Small intestine (tissue), 7 donors: ENCODE data around the gene TRA2A. TPM values are rescaled to one million over a fixed set of nuclear protein-coding genes. Genes with fewer than 3 reads are reported as not detected.
A peak's percentile ranks its signal among the peaks of the same experiment; 100 is the strongest.

Source experiments
- DNase-seq, 2 donors: peaks; one replicate each; pipeline versions ENCODE4 v3.0.0 to v3.0.0-alpha.2; 2013
- FAIRE-seq: peaks from 2 replicates; lab custom pipeline; 2012; peaks lifted over from hg19 to GRCh38; lab: Jason Lieb, UNC
- H3K27ac ChIP-seq, 3 donors: one replicate each; pipeline ENCODE4 v1.5.1; 2013; ENCODE audit warnings: low read length in 2 of 3, mild to moderate bottlenecking in 2 of 3, control low read depth in 1 of 3, inconsistent platforms in 1 of 3, low read depth in 1 of 3, moderate library complexity in 1 of 3
- H3K27me3 ChIP-seq, 3 donors: one replicate each; pipeline ENCODE4 v1.6.1; 2013; ENCODE audit warnings: low read length in 3 of 3, inconsistent platforms in 1 of 3; ENCODE audit not compliant: control insufficient read depth in 3 of 3, insufficient read depth in 3 of 3
- H3K36me3 ChIP-seq, 3 donors: one replicate each; pipeline ENCODE4 v1.6.1; 2013; ENCODE audit warnings: low read length in 3 of 3, inconsistent platforms in 1 of 3, low read depth in 1 of 3, mild to moderate bottlenecking in 1 of 3, moderate library complexity in 1 of 3; ENCODE audit not compliant: control insufficient read depth in 3 of 3, insufficient read depth in 2 of 3
- H3K4me1 ChIP-seq, 3 donors: one replicate each; pipeline ENCODE4 v1.6.1; 2013; ENCODE audit warnings: low read length in 2 of 3, inconsistent platforms in 1 of 3, low read depth in 1 of 3, mild to moderate bottlenecking in 1 of 3, moderate library complexity in 1 of 3; ENCODE audit not compliant: control insufficient read depth in 3 of 3, insufficient read depth in 2 of 3
- H3K4me3 ChIP-seq, 3 donors: one replicate each; pipeline ENCODE4 v1.5.1; 2013; ENCODE audit warnings: low read length in 3 of 3, control low read depth in 1 of 3, inconsistent platforms in 1 of 3, low read depth in 1 of 3, mild to moderate bottlenecking in 1 of 3, moderate library complexity in 1 of 3
- H3K9me3 ChIP-seq, 2 donors: one replicate each; pipeline ENCODE4 v1.6.1; 2013; ENCODE audit warnings: low read depth in 1 of 2, low read length in 1 of 2; ENCODE audit not compliant: control insufficient read depth in 2 of 2, insufficient read depth in 1 of 2
- WGBS, 3 donors: extraction: QIAGEN DNeasy Blood & Tissue Kit; methylation state at CpG; one replicate each; pipeline ENCODE4 v1.1.7; 2013; 5-methylcytosine and 5-hydroxymethylcytosine counted together
- polyA plus RNA-seq, 4 donors: library from polyadenylated mRNA; stranded (reverse) in 3 of 4; unstranded in 1 of 4; fragments of 200-250 nt in 3 of 4; fragments of 120-200 nt in 1 of 4; gene quantifications; one replicate each; pipeline versions ENCODE4 v1.2.1 to v1.2.3, GENCODE V29; 2013
- donor health status: healthy with polysubstance abuse.
- donor health status: control.
- donor health status: control.
- donor health status: Bipolar disorder and iron deficiency.
- donor health status: healthy.

Gene TRA2A
- polyA plus RNA-seq, 4 donors, result 35.4 to 150 (median 47.3) TPM

GRCh38 chr7:23467291-23467805 lies 64.4 kb downstream of the TRA2A start:
- H3K27me3 ChIP-seq, result peaks cover 0 to 30% (median 14%) of the 10 kb centered on the region in 3 donors
- peak overlapping the region in 1 of 3 donors; percentile 98 for H3K27ac ChIP-seq
- no peaks in the 10 kb centered on the region for H3K9me3 ChIP-seq
- DNase-seq (peak in 1 of 2 donors; percentile 54), FAIRE-seq (no peak)
- H3K4me1 ChIP-seq, result peaks cover 10 to 39% (median 15%) of the 10 kb centered on the region in 3 donors
- H3K36me3 ChIP-seq, result peaks cover 0 to 4% (median 0%) of the 10 kb centered on the region in 3 donors
- 24 to 34% (median 30%) methylated on average over 11 of the region's 11 CpGs for WGBS, 3 donors
- H3K4me3 ChIP-seq, result peak overlapping the region in 1 of 3 donors; percentile 62

GRCh38 chr7:23462846-23463245 lies 68.9 kb downstream of the TRA2A start:
- Histone ChIP-seq H3K4me1 (peaks cover 0 to 39% (median 0%) of the 10 kb centered on the region in 3 donors), H3K36me3 (peaks cover 0 to 14% (median 0%) of the 10 kb centered on the region in 3 donors), H3K4me3 (no peak overlapping the region), H3K9me3 (no peaks in the 10 kb centered on the region), H3K27me3 (peaks cover 0 to 14% (median 0%) of the 10 kb centered on the region in 3 donors), H3K27ac (no peak overlapping the region)
- DNase-seq (peak; percentile 35 to 50), FAIRE-seq (no peak)
- WGBS, 3 donors, result 20 to 38% (median 28%) methylated on average over 2 of the region's 2 CpGs

GRCh38 chr7:23458044-23458443 lies 73.7 kb downstream of the TRA2A start:
- no peak for FAIRE-seq
- DNase-seq, result no peak

GRCh38 chr7:23456093-23456492 lies 75.7 kb downstream of the TRA2A start:
- Histone ChIP-seq H3K9me3 (no peaks in the 10 kb centered on the region), H3K4me1 (no peaks in the 10 kb centered on the region), H3K27ac (no peak overlapping the region), H3K36me3 (peaks cover 0 to 35% (median 0%) of the 10 kb centered on the region in 3 donors), H3K4me3 (no peak overlapping the region), H3K27me3 (peaks cover 0 to 6% (median 0%) of the 10 kb centered on the region in 3 donors)
- DNase-seq, result no peak
- no peak for FAIRE-seq
- 87 to 92% (median 91%) methylated on average over 3 of the region's 3 CpGs for WGBS, 3 donors

More at GRCh38 chr7:23458044-23458443, 73.7 kb downstream of the TRA2A start:
- Histone ChIP-seq H3K27me3 (peaks cover 0 to 9% (median 0%) of the 10 kb centered on the region in 3 donors), H3K36me3 (peaks cover 0 to 24% (median 0%) of the 10 kb centered on the region in 3 donors), H3K9me3 (no peaks in the 10 kb centered on the region), H3K4me3 (no peak overlapping the region), H3K27ac (no peak overlapping the region), H3K4me1 (peaks cover 0 to 4% (median 0%) of the 10 kb centered on the region in 3 donors)
- WGBS, 3 donors, result 77 to 88% (median 87%) methylated on average over 3 of the region's 3 CpGs

GRCh38 chr7:23454881-23455526 lies 76.8 kb downstream of the TRA2A start:
- Histone ChIP-seq H3K27ac (no peak overlapping the region), H3K4me1 (no peaks in the 10 kb centered on the region), H3K27me3 (peaks cover 0 to 4% (median 0%) of the 10 kb centered on the region in 3 donors), H3K9me3 (no peaks in the 10 kb centered on the region), H3K36me3 (peaks cover 0 to 31% (median 0%) of the 10 kb centered on the region in 3 donors), H3K4me3 (no peak overlapping the region)
- FAIRE-seq, result no peak
- WGBS, 3 donors, result 80 to 85% (median 84%) methylated on average over 5 of the region's 5 CpGs
- DNase-seq, result no peak

Other genes with a start within 250 kb of the TRA2A start
- gene MALSU1, start 232.6 kb downstream of the TRA2A start, polyA plus RNA-seq, result 10 to 100 TPM; 34.4 to 42.7 (median 36.2) TPM
- gene IGF2BP3, start 61.5 kb downstream of the TRA2A start, polyA plus RNA-seq, result 10 to 100 TPM in 1 of 4 donors, under 1 TPM in 1, not detected in 2; 0.75 to 66.3 TPM
- 10 to 100 TPM in 1 of 4 donors, 1 to 10 TPM in 3; 8.1 to 18.4 (median 8.5) TPM for gene CCDC126, start 65.4 kb upstream of the TRA2A start, polyA plus RNA-seq
- 10 to 100 TPM in 3 of 4 donors, 1 to 10 TPM in 1; 9.7 to 16.2 (median 12.0) TPM for gene FAM221A, start 148.2 kb upstream of the TRA2A start, polyA plus RNA-seq
- gene STK31, start 178.2 kb upstream of the TRA2A start, polyA plus RNA-seq, result 1 to 10 TPM in 1 of 4 donors, under 1 TPM in 3; 0.24 to 1.4 (median 0.43) TPM